HG03442 (cell line): Measurements from ENCODE around the gene FAM151A.

Experiments used
- ATAC-seq: cut with Tn5 transposase; IDR thresholded peaks from one replicate; pipeline ENCODE4 v1.9.1; 2021; ENCODE audit warnings: mild to moderate bottlenecking, moderate library complexity; ENCODE audit not compliant: unreplicated experiment

FAM151A gene

DNA sequence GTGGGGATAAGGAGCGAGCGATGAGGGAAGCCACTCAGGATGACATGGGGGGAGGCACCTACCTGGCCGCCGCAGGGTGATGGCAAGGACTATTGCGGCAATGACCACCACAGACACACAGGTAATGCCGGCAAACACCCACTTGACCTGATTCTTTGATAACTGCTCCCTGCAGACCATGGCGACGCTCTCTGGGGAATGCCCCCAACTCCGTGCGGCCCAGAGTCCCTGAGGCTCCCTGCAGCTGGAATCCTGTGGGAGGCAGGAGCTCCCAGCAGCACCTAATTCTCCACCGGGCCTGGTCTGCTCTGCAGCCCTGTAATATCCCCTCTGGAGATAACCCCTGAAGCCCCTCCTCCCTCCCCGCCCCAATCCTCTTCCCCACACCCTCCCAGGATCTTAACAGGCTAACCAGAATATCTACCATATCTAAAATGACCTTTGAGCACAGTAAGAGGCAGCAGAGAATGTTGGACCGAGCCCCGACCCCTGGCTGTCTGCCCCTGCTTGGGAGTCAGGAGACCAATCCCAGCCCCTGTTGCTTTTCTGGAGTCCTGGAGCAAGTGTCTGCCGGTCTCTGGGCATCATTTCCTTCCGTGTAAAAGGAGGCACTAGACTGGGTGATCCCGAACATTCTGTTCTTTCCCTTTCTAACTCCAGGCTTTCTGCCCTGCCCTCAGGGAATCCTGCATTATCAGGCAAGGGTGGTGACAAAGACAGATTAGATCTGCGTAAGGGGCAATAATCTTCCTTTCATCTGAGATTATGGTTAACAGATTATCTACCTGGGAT lies at the start of gene FAM151A:
Gene FAM151A, minus strand, starts transcription at position 310 of the 792 bp plus-strand sequence. Its CDS starts 130 bp downstream, at position 180.
- no peak for ATAC-seq

DNA sequence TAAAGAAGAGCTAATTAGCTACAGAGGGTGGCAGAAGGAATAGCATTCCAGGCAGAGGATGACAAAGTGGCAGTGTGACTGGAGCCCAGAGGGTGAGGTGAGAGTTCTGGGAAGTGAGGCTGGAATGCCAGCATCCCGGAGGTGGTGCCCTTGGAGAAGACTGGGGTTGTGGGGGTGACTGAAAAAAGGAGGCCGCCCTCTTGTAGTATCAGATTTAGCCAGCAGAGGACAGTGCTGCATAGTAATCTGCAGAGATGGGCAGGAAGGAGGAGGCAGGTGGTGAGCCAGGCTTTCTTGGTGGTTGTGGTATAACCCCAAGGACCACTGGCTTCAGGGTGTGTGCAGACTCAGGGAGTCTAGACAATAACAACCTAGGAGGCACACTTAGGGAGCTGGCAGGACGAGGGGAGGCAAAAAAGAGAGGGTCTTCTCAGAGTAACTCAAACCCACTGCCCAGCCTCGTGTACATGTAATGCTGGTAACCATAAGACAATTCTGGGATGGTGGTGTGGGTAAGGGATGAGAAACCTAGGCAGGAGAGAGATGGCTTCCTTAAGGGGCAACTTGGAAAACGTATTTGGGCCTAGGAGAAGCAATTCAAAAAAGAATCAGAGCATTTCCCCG lies 48.8 kb upstream of the FAM151A start:
- ATAC-seq, result no peak

DNA sequence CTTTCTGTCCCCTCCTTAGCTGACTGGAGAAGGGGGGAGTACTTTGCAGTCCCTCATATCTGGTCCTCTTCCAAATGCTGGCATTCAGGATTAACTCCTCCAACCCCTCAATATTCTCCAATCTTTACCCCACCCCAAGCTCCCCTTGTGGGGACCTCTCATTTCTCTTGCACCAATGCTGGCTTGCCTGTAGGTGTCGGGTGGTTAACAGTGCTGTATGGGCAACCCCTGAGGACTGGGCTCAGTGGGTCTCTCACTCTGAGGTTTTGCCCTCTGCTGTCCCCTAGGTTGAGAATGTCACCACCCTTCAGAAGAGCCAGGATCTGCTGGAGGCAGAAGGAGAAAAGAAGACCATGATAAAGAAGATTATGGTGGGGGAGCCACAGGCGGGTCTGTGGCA lies 45.2 kb upstream of the FAM151A start:
- ATAC-seq, result no peak

DNA sequence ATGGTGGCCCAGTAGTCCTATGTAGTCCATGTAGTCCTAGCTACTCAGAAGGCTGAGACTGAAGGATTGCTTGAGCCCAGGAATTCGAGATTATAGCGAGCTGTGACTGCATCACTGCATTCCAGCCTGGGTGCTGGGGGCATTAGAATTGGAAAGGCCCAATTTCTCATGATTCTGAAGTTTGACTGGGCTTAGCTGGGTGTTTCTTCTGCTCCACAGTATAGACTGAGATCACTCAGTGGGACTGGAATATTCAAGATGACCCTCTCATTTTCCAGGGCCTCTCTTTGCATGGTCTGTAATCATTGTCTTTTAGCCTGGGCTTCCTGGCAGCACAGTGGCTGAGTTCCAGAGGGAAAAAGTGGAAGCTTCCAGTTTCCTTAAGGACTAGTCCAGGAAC lies 44.5 kb upstream of the FAM151A start:
- no peak for ATAC-seq

DNA sequence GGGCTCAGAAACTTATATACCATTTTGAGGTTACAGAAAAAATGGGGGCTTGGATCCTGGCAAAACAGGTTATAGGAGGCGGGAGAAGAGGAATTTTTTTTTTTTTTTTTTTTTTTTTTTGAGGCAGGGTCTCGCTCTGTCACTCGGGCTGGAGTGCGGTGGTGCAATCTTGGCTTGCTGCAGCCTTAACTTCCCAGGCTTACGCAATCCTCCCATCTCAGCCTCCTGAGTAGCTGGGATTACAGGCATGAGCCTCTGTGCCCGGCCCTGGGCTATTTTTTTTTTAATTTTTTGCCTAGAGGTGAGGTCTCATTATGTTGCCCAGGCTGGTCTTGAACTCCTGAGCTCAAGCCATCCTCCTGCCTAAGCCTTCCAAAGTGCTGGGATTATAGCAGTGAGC lies 43.0 kb upstream of the FAM151A start:
- ATAC-seq, result no peak

DNA sequence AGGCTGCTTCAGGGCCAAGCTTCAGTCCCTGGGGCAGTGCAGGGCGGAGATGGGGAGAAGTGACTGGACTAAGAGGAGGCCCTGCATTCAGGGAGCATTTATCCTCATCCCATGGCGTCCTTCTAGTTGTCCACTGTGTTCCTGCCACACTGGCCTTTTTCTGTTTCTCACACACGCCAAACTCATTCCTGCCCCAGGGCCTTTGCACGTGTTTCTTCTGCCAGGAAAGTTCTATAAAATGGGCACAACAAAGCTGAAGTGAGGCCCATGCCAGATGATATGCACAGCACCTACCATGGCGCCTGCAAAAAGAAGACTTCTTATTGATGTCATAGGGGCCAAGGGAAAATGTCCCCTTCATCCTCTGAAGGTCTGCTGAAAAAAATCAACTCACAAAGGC lies 42.5 kb upstream of the FAM151A start:
- no peak for ATAC-seq

DNA sequence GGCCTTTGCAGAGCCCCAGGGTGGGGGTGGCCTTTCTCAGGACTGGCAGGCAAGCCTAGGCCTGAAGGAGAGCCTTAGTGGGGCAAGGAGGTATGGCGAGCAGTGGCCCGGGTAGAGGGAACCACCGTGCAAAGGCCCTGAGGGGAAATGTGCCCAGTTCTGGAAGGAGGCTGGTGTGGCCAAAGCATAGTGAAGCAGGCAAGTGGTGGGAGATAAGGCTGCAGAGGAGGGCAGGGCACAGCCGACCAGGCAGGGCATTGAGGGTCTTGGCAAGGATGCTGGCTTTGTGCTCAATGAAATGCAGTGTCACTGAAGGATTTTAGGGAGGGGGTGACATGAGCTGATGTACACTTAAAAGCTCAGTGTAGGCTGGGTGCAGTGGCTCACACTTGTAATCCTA lies 41.0 kb upstream of the FAM151A start:
- no peak for ATAC-seq

DNA sequence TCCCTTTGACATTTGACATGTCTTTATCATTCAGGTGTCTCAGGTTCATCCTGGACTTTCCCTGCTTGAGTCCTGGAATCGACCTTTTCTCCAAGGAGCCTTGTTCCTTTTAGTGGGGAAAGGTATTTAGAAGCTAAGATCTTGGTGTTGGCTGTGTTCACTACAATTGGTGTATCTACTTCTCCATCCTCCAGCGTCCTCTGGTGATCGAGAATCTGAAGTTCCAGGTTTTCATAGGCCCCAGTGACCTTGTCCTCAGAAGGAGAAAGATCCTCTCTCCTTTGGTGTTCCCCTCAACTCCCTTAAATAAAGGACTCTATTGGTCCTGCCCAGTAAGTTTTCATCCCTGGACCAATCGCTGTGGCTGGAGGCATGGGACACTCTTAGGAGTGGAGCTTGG lies 40.4 kb upstream of the FAM151A start:
- no peak for ATAC-seq

DNA sequence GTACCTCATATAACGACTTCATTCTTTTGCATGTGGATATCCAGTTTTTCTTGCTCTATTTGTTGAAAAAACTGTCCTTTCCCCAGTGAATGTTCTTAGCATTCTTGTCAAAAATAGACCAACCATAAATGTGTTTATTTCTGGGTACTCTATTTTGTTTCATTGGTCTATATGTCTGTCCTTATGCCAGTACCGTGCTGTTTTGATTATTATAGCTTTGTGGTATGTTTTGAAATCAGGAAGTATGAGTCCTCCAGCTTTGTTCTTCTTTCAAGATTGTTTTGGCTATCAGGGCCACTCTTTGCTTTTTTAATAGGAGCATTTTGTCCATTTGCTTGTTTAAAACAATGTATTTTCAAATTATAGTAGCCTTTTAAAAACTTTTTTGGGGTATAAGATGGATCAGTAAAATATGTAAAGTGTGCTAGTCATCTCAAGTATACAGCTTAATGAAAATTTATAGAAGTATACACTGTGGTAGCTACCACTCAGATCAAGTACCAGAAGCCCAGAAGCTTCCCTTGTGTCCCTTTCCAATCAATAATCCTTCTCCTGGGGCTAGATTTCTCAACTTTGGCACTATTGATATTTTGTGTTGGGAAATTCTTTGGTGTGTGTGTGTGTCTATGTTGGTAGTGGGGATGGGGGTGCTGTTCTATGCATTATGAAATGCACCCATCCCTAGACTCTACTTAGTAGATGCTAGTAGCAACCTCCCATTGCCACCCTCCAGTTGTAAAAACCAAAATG lies 35.0 kb upstream of the FAM151A start:
- no peak for ATAC-seq

DNA sequence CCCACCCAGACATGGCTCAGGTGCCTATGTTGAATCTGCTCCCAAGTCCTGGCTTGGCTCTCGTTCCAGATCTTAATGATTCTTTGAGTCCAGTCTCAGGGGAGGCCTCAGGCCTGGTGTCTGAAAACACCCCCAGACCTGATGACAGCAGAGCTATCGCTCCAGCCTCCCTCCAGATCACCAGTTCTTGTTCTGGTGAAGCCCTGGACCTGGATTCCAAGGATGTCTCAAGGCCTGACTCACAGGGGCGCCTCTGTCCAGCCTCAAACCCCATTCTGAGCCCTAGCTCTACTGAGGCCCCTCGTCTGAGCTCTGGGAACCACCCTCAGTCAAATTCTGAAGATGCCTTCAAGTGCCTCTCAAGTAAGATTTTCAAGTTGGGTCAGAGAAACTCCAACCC lies 29.7 kb upstream of the FAM151A start:
- no peak for ATAC-seq

DNA sequence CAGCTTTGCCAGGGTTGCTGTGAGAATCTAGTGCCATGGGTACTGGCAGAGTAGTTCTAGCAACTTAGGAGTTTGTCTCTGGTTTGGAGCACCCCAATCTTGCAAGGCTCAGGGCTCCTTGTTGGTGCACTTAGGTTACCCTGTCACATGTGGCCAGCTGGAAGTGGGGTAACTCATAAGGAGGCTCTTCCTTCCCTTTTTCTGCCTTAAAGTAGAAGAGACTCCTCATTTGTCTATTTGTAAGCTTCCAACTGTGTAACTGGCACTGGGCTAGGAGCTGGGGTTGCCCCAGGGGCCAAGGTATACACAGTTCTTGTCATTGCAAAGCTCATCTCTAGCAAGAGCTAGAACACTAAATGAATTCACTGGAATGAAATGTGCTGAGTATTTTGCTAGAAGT lies 28.8 kb upstream of the FAM151A start:
- ATAC-seq, result no peak

DNA sequence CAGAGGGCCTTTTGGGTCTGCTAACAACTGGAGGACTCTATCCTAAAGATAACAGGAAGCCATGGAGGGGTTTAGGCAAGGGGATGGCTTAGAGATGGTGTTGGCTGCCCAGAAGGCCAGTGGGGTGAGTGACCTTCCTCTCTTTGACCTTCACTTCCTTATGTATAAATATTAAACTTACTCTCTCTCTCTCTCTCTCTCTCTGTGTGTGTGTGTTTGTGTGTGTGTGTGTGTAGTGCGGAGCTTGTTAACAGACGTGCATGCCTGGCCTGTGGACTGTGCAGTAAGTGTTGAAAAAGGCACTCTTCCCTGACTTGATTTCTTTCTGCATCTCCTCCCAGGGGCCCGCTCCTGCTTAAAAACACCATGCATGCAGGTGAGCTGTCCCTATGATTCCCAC lies 28.3 kb upstream of the FAM151A start:
- no peak for ATAC-seq

DNA sequence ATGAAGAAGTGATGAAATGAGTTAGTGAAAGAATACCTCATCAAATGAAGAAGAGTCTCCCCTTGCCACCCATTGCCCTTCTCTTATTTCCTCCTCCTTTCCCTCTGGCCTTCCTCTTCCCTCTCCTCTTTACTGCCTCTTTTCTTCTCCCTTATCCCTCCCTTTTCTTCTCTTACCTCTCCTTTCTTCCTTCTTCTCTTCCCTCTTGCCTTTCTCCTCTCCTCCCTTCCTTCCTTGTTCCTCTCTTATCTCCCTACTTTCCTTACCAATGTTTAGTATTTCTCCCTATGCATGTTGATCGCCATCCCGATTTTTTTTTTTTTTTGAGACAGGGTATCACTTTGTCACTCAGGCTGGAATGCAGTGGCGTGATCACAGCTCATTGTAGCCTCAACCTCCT lies 27.1 kb upstream of the FAM151A start:
- ATAC-seq, result no peak

DNA sequence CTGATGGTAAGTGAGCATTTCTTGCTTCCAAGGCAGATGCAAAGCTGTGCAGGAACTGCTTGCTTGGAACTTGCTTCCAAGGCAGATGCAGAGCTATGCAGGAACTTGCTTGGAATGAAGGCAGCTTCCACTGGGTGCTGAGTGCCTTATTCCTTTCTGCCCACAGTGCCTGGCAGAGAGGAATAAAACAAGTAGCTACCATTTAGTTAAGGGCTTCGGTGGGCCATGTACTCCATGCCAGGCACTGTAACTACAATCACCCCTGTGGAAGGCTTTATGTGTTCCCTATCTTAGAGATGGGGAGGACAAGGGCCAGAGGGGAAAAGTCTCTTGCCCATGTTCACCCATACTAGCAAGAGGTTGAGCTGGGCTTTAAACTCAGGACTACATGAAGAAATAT lies 26.6 kb upstream of the FAM151A start:
- no peak for ATAC-seq

DNA sequence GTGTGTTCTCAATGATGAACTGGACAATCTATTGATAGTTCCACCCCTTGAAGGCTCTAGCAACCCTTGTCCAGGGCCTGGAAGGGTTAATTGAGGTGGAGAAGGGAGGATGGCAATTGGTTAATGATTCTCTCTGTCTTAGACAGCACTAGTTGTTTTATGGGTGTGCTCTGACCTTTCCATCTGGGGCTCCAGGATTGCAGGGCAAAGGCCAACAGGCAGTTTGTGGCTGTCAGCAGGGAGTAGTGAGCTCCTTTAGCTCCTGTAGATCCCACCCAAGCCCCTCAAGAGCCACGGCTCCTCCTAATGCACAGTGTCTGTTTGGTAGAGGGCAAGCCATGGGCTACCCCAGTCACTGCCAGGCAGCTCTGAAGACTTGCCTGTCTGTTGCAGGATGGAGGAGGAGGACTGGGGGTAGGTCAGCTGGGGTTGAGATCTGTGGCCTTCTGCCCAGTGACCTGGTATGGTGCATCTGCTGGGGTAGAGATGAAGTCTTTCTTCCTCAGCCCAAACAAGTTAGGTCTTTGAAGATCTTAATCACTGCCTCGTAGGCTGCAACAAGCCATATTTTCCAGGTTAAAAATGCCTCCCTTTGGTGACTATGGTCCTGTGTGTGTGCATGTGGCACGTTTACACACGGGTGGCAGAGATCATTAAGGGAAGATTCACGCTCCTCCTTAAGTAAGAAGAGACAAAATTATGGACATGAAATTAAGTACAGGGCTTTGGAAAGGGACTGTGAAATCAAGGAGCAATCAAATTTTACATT lies 26.0 kb upstream of the FAM151A start:
- ATAC-seq, result no peak

DNA sequence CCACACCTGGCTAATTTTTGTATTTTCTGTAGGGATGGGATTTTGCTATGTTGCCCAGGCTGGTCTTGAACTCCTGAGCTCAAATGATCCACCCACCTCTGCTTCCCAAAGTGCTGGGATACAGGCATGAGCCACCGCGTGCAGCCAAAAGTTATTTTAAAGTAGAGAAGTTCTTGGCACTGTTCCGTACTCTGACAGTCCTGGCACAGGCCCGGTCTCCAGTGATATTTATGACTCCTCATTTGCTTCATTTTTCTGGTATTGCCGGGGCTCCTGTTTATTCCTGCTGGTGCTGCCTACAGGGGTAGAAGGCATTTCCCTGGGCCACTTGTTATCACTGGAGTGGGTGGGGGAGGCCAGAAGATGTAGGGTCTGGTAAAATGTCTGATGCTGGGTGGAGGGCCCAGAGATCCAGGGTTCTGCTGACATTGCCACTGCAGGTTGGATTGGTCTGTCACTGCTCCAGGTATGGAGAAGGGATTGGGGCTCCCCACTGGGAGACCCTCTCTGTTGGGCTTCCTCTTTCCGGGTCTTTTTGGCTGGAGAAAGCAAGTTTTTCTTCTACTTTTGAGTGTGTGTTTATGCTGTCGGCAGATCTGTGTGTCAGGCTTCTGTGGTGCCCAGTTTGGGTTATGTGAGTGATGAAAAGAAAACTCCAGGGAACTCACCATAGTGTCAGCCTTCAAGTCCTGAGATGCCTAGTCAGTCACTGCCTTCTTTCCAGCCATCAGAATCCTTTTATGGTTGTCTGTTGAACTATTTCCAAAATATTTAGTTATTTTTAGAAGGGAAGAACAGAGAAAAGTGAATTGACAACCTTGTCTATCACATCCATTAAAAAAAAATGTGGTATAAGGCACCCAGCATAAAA lies 22.7 kb upstream of the FAM151A start:
- no peak for ATAC-seq

DNA sequence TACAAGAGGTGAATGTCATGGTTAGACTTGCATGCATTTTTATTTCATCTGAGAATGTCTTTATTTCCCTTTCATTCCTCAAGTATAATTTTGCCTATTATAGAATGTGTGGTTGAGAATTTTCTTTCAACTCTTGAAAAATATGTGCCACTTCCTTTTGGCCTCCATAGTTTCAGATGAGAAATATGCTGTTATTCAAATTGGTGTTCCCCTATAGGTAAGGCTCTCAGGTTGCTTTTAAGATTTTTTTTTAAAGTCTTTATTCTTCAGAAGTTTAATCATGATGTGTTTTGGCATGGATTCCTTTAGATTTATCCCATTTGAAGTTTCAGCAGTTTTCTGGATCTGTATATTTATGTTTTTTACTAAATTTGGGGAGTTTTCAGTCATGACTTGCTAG lies 20.4 kb upstream of the FAM151A start:
- ATAC-seq, result no peak

DNA sequence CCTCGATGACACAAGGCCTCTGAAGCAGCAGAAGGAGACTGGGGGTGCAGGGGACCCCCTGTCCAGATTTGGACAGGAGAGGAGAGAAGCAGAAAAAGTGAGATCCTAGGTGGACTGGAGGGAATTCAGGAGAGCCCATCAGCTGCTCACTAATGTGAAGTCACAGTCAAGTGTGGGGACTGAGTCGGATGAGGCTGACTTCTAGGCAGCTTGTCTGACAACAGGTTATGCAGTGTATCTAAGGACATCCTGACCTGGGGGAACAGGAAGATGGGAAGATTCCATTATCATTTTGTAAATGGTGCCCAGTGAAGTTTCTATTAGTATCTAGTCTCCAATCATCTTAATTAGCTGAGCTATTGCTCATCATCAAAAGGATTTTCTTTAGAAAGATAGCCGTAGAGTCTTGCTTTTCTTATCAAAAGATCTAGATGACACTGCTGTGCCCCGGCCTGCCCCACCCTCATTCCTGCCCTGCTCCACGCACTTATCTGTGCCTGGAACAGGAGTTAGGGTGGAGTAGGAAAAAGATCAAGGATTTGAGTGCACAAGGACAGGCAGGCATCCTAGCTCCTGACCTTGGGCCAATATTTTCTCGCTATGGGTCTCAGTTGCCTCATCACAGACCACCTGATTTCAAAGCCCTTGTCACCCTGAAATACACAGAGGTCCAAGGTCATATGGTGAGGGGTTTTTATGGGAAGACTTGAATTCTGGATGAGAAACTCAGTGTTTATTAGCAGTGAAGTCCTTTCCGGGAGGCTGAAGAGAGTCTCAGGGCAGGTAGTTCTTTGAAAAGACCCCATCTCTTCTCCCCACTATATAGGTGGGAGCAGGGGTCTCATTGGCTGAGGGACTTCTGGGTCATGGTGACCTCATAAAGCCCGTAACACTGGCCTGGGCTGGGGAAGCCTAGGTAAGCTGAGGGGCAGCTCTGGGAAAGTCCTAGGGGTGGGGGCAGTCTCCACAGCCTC lies 17.8 kb upstream of the FAM151A start, which contains the start of gene MROH7:
Gene MROH7, plus strand, starts transcription at position 924 of the 974 bp plus-strand sequence. CDS start 11,141 bp downstream, outside the sequence.
- no peak for ATAC-seq

DNA sequence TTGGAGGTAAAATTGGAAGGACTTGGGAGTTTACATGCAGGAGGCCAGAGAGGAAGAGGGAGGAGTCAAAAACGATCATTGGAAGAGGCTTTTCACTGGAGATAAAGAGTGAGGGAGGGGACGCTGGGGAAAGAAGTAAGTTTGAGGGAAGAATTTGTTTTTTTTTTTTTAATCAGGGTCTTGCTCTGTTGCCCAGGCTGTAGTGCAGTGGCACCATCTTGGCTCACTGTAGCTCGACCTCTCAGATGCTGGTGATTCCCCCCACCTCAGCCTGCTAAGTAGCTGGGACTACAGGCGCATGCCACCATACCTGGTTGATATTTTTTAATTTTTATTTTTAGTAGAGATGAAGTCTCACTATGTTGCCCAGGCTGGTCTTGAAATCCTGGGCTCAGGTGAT lies 17.0 kb upstream of the FAM151A start:
- ATAC-seq, result no peak
